Measurements from ENCODE around the gene FAM53B.

FAM53B gene

DNA sequence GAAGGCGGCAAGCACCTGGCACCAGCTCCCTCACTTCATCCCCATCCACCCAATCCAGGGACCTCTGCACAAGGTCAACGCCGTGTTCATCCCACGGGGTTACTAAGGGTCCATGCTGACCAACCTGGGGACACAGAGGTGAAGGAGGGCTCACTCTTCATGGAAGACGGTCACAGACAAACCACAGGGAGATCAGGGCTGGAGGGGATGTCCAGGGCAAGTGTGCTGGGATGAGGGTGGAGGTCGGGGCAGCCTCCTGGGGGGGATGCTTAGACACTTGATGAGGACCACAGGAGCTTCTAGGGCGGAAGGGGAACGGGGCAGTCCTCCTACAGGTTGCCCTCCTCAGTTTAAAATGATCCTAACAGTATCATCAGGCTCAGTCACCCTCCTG is 46.7 kb downstream of the FAM53B start:
- DNase-seq (ENCODE audit: low read depth in 2 of 2) = no peak

- no peak for DNase-seq (ENCODE audit: low read depth in 2 of 2)
Measured at GRCh38 chr10:124696446-124697392, 47.5 kb downstream of the FAM53B start.

GRCh38 chr10:124695259-124695658 is 48.9 kb downstream of the FAM53B start:
- DNase-seq (ENCODE audit: low read depth in 2 of 2) = no peak

DNA sequence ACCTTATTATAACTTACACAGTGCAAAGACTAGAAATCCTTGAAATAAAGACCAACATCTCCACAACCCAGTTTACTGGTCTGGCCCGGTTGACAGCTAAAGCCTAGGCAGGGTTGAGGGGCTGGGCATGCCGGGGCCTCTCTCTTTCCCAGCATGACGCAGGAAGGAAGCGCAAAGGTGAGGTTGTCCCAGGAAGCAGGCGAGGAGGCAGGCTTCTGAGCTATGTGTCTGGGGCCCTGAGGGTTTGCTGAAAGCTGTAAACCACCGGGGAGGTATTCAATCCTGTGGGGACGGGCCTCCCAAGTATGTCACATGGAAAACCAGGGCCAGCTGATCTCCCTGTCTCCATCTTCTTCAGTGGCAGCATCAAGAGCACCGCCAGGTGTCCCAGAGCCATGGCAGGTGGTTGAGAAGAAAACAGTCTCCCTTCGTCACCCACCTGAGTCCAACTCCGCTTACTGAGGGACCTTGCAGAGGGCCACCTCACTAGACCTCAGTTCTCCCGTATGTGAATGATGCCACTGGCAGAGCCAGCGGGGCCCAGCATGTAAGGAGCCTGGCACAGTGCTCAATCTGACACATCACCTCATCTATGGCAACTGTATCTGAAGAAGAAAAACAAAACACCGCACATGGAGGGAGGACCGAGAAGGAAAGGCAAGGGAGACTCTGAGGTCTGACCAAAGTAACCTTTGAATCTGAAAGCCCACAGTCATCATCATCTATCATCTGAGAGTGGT is 49.5 kb downstream of the FAM53B start:
- no peak for DNase-seq (ENCODE audit: low read depth in 2 of 2)

DNA sequence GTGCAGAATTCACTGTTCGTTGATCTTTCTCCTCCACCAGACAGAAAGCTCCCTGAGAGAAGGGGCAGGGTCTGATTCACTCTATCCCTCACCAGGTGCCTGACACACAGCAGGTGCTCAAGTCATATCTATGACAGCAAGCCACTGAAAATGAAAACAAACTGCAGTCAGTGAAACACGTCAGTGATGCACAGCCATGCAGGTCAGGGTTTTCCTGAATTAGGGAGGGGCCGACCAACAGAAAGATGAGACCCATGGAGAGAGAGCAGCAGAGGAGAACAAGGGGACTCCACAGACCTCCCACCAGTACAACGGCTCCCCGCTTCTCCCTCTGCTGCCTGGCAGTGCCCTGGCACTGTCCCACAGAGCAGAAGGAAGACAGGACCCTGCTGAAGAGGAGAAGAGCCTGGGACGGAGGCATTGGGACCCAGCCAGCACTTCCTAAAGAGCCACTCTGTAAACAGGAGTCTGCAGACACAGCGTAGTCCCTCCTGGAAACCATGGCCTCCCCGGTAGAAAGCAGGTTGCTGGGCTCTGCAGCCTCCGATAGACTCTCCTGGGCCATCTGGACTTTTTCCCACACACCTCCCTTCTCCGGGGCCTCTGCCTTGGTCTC is 50.3 kb downstream of the FAM53B start:
- no peak for DNase-seq (ENCODE audit: low read depth in 2 of 2)

DNA sequence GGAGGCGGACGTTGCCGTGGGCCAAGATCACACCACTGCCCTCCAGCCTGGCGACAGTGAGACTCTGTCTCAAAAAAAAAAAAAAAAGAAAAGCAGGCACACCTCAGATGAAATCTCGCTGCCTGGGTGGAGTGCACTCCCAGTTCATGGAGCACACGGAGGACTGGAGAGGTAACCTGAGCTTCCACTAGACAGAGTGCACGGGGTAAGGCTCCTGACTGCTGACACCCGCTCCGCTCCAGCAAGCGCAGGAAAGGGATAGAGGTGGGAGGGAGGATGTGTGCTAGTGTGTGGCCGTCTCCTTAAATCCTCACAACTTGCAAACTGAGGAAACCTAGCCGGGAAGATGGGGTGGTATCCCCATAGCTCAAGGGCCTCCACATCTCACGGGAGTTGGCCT is 50.8 kb downstream of the FAM53B start:
- no peak for DNase-seq (ENCODE audit: low read depth in 2 of 2)

GRCh38 chr10:124692100-124692446 is 52.1 kb downstream of the FAM53B start:
- no peak for DNase-seq (ENCODE audit: low read depth in 2 of 2)

- DNase-seq (ENCODE audit: low read depth in 2 of 2) = no peak
Measured at GRCh38 chr10:124691421-124692099, 52.6 kb downstream of the FAM53B start.

- DNase-seq (ENCODE audit: low read depth in 2 of 2) = no peak
Measured at GRCh38 chr10:124691002-124691401, 53.2 kb downstream of the FAM53B start.

- DNase-seq (ENCODE audit: low read depth in 2 of 2) = peak in 1 of 2 donors; percentile 31
Measured at GRCh38 chr10:124689911-124690498, 54.2 kb downstream of the FAM53B start.

- peak; percentile 58 to 65 for DNase-seq (ENCODE audit: low read depth in 2 of 2)
Measured at GRCh38 chr10:124688889-124689670, 55.1 kb downstream of the FAM53B start.

GRCh38 chr10:124688386-124688785 is 55.8 kb downstream of the FAM53B start:
- no peak for DNase-seq (ENCODE audit: low read depth in 2 of 2)

GRCh38 chr10:124686707-124687376 is 57.3 kb downstream of the FAM53B start:
- no peak for DNase-seq (ENCODE audit: low read depth in 2 of 2)

GRCh38 chr10:124685261-124685660 is 58.9 kb downstream of the FAM53B start:
- DNase-seq (ENCODE audit: low read depth in 2 of 2) = no peak

DNA sequence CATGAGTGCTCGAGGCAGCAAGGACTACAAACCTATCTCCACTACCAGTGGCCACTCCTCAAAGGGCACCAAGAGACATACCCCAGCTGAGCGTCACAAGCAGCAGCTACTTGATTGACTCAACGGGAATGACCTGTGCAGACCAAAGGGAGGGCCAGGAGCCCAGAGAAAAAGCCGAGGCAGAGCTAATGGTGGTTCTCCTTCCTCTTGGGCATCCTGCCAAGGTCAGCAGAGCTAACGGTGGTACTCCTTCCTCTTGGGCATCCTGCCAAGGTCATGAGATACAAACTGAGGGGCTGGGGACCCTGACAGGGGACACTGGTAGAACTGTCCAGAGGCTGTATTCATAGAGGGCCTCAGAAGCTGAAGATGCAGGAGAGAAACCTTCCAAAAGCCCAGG is 60.4 kb downstream of the FAM53B start:
- no peak for DNase-seq (ENCODE audit: low read depth in 2 of 2)

DNA sequence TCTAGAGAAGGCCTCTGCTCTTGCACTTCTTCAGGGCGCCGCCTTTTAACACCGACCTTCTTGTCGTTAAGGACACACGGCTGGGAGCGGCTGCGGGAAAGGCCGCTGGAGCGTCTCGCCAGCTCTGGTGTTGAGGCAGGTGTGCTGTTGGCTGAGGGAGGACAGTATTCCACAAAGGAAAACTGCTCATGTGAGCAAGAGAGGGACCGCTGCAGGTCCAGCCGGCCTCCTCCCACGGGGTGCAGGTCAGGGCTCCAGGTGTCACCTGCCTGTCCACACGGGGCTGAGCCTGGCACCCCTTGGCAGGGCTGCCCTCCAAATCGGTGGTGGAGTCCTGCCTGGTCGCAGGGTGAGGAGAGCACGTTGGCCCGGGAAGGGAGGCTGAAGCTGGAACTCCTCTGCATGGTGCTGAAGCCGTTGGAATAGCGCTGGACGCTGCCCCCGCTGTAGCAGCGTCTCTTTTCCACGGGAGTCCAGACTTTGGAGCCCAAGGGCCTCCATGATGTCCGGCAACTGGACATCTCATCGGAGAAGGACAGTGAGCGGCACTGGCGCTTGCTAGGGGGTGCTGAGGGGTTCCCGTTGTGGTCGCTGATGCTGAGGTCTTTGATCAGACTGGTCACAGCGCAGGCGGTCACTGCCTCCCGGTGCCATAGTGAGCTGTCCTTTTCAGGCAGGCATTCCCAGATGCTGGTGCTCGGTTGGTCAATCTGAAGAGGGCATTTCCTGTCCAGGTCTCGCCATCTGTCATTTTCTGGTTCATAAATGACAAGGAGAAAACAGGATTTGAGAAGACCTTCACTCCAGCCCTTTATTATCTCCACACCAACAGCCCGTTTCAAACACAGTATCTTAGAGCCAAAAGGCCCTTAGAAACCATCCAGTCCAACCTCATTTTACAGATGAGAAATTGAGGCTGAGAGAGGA is 62.3 kb downstream of the FAM53B start:
- DNase-seq (ENCODE audit: low read depth in 2 of 2) = no peak

DNA sequence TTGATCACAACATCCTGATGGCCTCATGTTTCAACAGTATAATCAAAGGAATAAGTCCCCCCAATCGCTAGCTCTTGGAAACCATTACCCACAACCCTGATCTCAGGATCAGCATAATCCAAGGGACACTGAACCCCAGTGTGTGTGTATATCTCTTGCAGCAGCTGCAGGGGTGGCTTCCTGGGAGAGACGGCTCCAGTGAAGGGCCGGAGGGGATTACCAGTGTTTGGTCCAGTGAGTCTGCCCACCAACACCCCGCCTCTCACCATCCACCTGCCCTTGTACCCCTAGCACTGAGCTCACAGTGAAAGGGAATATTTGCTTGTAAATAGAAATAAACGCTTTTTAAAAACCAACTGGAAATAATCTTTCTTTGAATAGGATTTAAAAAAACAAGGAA is 63.1 kb downstream of the FAM53B start:
- DNase-seq (ENCODE audit: low read depth in 2 of 2) = no peak

DNA sequence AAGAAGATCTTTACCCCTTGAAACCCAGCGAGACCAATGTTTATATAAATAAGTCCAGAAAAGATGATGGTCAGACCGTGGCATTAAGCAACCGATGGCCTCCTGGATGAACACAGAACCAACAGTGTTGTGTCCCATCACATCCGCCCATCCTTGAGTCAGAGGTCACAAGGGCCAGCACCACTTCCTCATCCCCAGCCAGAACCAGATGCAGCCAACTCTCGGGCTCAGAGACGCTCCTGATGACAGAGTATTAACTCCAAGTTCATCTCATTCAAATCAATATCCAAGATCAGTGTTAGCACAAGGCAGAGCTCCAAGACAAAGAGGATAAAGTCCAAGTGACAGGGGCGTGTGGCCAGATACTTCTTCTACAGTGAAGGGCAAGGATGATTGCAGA is 63.5 kb downstream of the FAM53B start:
- no peak for DNase-seq (ENCODE audit: low read depth in 2 of 2)

DNA sequence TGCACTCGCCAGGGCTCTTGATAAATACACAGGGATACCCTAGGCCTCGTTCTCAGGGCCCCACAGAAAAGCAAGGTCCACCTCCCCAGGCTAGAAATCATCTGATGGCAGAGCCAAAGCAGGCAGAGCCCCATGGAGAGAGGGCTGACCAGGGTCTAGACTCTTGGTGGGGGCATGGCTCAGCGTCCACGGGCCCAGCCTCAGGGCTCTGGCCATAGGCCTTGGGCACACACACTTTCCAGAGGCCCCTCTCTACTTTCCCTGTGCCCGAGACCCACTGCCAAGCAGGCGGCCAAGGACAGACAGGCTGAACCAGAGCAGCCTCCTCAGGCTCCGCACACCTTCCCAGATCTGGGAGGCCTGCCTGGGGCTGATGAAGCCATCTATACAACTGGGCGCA is 64.8 kb downstream of the FAM53B start:
- no peak for DNase-seq (ENCODE audit: low read depth in 2 of 2)
